Pons (tissue), 1 donor: ENCODE measurements around the gene KIDINS220.

Experiments used
- DNase-seq: peaks from one replicate; pipeline ENCODE4 v3.0.0-alpha.2; 2016; ENCODE audit warnings: low spot score

Gene KIDINS220

DNA sequence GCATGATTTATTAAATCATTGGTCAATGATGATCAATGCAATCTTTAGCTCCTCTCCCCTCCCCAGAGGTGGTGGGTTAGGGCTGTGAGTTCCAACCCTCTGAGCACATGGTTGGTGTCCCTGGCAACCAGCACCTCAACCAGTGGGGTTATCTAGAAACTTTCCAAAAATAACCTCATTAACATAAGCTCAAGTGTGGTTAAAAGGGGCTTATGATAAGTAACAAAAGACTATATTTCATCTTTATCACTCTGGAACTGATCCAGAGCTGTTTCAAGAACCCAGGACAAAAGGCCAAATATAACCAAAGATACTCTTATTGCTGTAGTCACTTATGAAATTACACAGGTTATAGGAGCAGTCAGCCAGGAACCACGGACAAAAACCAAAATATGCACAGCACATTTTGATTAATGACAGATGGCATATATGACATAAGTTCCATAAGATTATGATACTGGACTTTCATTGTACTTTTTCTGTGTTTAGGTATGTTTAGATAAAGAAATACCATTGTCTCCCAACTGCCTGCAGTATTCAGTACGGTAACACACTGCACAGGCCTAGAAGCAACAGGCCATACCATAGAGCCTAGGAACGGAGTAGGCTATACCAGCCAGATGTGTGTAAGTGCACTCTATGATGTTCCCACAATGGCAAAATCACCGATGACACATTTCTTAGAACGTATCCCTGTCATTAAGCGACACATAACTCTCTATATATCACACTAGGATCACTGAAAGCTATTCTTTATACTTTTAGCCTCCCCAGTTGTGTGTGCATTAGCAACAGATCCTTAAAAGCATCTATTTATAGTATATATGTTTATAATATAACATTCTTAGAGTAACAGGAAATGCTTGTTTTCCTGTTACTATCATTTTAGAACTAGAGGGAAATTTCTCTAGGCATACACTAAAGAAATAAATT, 31.9 kb downstream of the KIDINS220 start:
- no peak for DNase-seq

DNA sequence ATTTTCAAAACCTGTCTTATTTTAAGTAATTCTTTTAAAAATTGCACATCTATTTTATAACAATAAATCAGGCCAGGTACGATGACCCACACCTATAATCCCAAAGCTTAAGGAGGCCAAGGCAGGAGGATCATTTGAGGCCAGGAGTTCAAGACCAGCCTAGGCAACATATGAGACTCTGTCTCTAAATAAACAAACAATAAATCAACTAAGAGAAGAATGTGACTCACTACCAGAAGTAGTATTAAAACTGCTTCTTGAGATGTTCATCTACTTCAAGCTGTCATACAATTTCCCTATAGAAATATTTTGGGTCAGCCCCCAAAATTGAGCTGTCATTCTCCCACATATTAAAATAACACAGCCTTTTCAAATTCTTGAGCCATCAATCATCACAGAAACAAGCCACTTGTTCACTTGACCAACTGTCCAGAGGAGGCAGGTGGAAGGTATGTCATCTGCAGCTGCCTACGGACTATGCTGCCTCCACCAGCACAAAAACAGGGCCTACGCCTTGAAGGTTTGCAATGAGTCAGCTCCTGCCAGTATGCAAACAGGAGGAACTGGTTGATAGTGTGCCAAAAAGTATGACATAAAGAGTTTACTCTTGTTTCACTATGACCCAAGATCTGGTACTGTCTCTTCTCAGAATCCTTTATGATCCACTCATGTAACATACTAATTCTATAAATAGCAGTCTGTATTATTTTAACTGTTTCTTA, 33.6 kb downstream of the KIDINS220 start:
- no peak for DNase-seq

GRCh38 chr2:8802741-8803140, 34.7 kb downstream of the KIDINS220 start:
- DNase-seq: no peak

DNA sequence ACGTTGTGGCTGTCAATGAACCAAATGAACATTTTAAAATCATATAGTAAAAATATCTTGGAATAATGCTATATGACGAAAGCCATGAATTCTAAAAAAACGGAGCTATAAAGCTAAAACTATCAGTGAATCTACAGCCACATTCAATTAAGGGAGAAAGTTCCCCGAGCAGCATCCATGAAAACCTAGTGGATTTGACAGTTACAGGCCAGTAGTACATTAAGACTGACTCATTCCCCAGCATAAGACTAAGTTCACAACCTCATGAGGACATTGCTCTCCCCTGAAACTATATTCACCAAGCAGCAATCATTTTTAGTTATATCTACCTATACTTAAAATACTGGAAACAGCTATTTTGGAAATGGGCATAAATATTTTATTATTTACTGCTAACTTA, 36.6 kb downstream of the KIDINS220 start:
- DNase-seq: no peak

GRCh38 chr2:8800218-8800617, 37.2 kb downstream of the KIDINS220 start:
- no peak for DNase-seq

GRCh38 chr2:8799004-8799403, 38.4 kb downstream of the KIDINS220 start:
- no peak for DNase-seq

DNA sequence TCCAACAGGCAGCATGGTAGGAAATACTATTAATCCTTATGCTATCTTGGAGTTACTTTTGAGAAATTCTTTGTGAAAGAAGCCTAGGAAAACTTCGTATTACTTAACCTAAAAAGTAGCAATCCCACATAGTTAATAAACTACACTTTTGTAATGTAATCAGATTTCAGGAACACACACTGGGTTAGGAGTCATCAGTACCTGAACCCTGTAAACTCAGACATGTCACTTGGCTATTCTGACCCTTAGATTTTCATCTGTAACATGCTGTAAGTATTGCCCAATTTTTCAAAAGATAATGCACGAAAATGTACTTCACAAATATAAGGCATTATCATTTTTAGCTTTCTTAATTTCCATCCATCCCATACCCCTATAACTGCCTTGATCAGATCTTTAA, 39.0 kb downstream of the KIDINS220 start:
- DNase-seq: no peak

GRCh38 chr2:8797682-8798081, 39.7 kb downstream of the KIDINS220 start:
- DNase-seq: no peak

GRCh38 chr2:8796878-8797550, 40.4 kb downstream of the KIDINS220 start:
- DNase-seq: no peak

GRCh38 chr2:8796315-8796848, 41.0 kb downstream of the KIDINS220 start:
- DNase-seq: no peak

- no peak for DNase-seq
Observed at GRCh38 chr2:8794923-8795825, 42.2 kb downstream of the KIDINS220 start.

- no peak for DNase-seq
Observed at GRCh38 chr2:8790739-8791162, 46.7 kb downstream of the KIDINS220 start.

GRCh38 chr2:8786463-8786862, 51.0 kb downstream of the KIDINS220 start:
- no peak for DNase-seq

DNA sequence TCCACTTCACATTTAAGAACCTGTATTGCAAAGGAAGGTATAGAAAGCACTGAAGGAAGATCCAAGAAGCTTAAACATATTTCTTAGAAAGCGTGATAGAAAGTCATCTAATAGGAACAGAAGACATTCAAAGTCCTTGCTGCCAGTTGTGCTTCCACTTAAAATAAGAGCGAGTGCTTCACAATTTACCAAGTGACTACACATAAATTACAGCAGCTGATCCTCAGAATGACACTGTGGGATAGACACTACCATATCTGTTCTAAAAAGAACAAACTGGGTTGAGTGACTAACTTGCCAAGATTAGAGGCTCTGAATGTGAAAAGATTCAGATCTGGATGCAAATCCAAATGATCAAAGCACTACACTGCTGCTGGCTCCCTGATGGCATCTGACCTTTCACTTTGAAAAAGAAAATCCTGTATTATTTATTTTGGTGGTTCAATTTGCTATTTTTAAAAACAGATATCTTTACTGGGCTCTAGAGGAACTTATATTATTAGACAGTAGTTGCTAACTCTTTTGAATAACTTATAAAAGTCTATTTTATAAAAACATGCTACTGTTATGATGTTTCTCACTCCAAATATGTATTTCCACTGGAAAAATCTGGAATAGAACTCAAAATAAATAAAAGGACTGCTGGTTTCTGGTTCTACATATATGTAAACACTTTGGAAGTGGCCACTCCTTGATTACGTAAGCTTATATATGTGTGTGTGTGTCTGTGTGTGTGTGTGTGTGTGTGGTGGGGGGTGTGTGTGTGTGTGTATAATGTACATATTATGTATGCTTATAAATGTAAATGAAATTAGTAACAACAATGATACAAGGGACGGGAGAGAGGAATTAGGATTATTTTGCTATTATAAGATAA, 57.4 kb downstream of the KIDINS220 start:
- DNase-seq: peak; percentile 64

GRCh38 chr2:8774371-8774770, 63.0 kb downstream of the KIDINS220 start:
- DNase-seq: no peak

GRCh38 chr2:8767324-8767723, 70.1 kb downstream of the KIDINS220 start:
- no peak for DNase-seq

- peak; percentile 75 for DNase-seq
Observed at GRCh38 chr2:8761529-8762164, 75.8 kb downstream of the KIDINS220 start.

DNA sequence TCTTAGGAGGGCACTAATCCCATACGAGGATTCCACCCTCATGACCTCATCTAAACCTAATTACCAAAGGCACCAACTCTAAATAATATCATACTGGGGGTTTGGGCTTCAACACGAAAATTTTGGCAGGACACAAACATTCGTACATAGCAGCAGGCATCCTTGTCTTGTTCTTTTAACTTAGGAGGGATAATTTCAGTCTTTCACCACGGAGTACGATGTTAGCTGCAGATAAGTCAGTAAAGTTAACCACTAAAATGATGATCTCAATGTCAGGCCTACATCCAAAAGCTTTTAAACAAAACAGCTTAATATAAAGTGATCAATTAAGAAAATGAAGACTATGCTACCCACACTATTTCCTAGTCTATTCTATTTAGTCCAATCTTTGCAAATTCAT, 80.7 kb downstream of the KIDINS220 start:
- no peak for DNase-seq

DNA sequence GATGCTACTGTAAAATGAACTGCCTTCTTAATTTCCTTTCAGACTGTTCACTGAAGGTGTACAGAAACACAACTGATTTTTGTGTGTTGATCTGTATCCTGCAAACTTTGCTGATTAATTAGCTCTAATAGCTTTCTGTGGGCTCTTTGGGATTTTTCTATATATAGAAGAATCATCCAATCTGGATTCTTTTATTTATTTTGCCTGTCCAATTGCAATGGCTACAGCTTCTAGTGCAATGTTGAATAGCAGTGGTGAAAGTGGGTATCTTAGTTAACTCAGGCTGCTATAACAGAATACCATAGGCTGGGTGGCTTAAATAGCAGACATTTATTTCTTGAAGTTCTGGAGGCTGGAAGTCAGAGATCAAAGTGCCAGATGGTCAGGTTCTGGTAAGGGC, 81.2 kb downstream of the KIDINS220 start:
- no peak for DNase-seq
